ENCODE data around the gene HOXB7. TPM values are rescaled to one million over a fixed set of nuclear protein-coding genes. Genes with fewer than 3 reads are reported as not detected.

The HOXB7 gene
- total and polyA plus RNA-seq, 10 of the 15 experiments (the other 5 are each of a cell fraction or from before 2014, with no cell fraction given) = 2.8 to 7.4 (median 4.2) TPM

DNA sequence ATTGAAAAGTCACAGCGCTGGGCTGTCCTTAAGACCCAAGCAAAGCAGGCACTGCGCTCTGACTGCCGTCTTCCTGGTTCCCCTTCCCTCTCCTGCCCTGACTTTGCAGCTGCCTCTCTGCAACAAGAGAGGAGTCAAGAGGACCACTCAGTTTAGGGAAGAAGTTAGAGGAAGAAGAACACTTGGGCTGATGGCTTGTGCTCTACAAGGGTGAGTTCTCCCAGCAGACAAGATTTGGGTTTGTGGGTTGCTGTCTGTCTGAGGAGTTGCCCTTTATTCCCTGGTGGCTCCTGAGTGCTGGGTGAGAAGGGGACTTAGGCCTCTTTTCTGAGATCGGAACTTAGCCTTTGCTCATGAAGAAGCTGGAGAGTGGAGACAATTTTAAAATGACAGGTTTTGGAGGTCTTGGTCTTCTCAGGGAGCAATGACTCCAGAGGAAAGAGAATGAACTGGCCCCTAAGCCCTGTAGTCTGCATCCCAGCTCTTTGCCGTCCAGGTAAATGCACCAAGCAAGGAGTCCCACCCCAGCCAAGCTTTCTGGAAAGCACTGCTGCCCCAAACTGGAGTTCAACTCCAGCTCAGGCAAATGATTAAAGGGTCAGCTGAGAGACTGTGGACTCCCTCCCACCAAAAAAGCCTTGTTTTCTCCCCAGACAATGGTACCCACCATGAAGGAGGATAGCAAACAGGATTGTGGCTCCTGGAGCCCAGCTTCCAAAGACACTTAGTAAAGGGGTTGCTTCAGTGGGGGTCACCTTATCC lies 18.0 kb upstream of the HOXB7 start:
- no peak overlapping the region for H3K27ac ChIP-seq (ENCODE audit: control insufficient read depth, insufficient read depth)
- POLR2A ChIA-PET = no interaction called here
- DNase-seq (ENCODE audit: low read depth, low spot score) (no peak), ATAC-seq (no peak), FAIRE-seq (no peak)
- no TSS peak for BruUV-seq (replicated peaks)
- intact Hi-C loops (cut with micrococcal nuclease; ENCODE audit: unreplicated experiment) (no loop called here), in situ Hi-C loops (cut with MboI) (loop anchor here (10.0 kb wide), 1 partner anchor 784 kb away; the partner anchor contains the start of gene SCRN2)
- 45% methylated on average over 5 of the region's 5 CpGs for WGBS (ENCODE audit: insufficient coverage, insufficient replicate concordance, low lambda C conversion rate, missing lambda C conversion rate)
- H3K27me3 ChIP-seq (replicated peaks in 1 of 2; ENCODE audit: control insufficient read depth in 2 of 2, insufficient read depth in 2 of 2, low read length in 1 of 2) = peaks cover 25 to 33% of the 10 kb centered on the region in 2 experiments
- H4K20me1 ChIP-seq (ENCODE audit: control insufficient read depth, insufficient read depth) = no peaks in the 10 kb centered on the region
- RAD21 ChIA-PET (ENCODE audit: unreplicated experiment) = no interaction called here
- CTCF ChIA-PET = interaction anchor here (0.8 to 1.7 kb wide), 5 partner anchors 10 to 49 kb away, joined by 3 to 4 read pairs (median 3); partner anchors contain the start of gene HOXB5
- H3K36me3 ChIP-seq (ENCODE audit: control insufficient read depth in 2 of 2, insufficient read depth in 2 of 2, low read length in 1 of 2) = no peaks in the 10 kb centered on the region; a peak in 1 of 4 replicates
- SMC1A ChIA-PET (ENCODE audit: uncharacterized antibody, unreplicated experiment) = no interaction called here
- H3K4me1 ChIP-seq (ENCODE audit: control insufficient read depth, insufficient read depth, low read length) = peaks cover 17% of the 10 kb centered on the region
- H3K9me3 ChIP-seq (replicated peaks; ENCODE audit: control insufficient read depth, insufficient read depth, low read length) = no peaks in the 10 kb centered on the region
- no peak for TF ChIP-seq ESRRA (IDR thresholded peaks at IDR 0.05; ENCODE audit: low read length)
- H3K4me2 ChIP-seq (ENCODE audit: control insufficient read depth, insufficient read depth) = no peak overlapping the region
- H3K9ac ChIP-seq (ENCODE audit: control insufficient read depth, insufficient read depth, low read length) = no peak overlapping the region
- no peak overlapping the region for H2AFZ ChIP-seq (ENCODE audit: control insufficient read depth, low read depth, low read length)
- no peaks in the 10 kb centered on the region for H3K79me2 ChIP-seq (ENCODE audit: control insufficient read depth, insufficient read depth, low read length)
- no peak overlapping the region for H3K4me3 ChIP-seq

DNA sequence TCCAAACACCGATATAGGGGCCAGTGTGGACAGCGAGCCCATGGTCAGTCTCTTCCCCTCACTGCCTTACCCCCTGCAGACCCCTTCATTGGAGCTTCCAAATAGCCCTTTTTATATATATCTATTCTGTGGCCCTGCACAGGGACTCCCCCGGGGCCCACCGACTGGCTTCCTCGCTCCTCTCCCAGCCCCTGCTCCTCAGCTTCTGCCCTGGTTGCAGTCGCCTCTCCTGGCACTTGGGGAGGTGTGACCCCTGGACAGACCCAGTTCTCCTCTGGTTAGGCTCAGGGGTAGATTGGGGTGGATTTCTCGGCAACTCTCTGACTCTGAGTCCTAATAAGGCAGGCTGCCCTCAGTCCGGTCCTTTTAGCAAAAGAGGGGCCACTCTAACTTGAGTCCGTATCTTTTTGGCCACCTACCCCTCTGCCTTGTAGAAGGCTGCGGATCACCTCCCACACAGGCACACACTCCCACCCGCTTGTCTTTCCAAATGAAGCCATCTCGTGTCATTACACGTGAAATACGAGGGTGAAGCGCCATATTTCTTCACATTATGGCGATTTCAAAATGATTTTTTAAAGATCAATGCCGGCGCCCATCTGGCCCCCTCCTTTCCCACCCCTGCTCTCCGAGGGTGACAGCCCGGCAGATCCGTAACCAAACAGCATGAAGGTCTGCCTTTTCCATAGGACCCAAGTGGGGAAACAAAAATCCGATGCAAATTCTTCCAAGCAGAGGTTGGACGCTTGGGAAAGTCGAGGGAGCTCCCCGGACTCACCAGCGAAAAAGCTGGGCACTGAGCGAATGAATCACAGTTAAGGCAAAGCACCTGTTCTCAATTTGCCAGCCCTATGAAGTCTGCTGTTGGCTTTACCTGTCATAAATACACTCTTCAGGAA lies 17.1 kb upstream of the HOXB7 start:
- no peak for DNase-seq (ENCODE audit: low read depth, low spot score)
- H3K79me2 ChIP-seq (ENCODE audit: control insufficient read depth, insufficient read depth, low read length) = no peaks in the 10 kb centered on the region
- BruUV-seq (replicated peaks) = no TSS peak
- no peak for FAIRE-seq
- H3K27ac ChIP-seq (ENCODE audit: control insufficient read depth, insufficient read depth) = no peak overlapping the region
- POLR2A ChIA-PET = no interaction called here
- intact Hi-C loops (cut with micrococcal nuclease; ENCODE audit: unreplicated experiment) (no loop called here), in situ Hi-C loops (cut with MboI) (loop anchor here (10.0 kb wide), 1 partner anchor 783 kb away; the partner anchor contains the start of gene SCRN2)
- no peak overlapping the region for H3K4me3 ChIP-seq
- no peak overlapping the region for H3K4me2 ChIP-seq (ENCODE audit: control insufficient read depth, insufficient read depth)
- peaks cover 32 to 33% of the 10 kb centered on the region in 2 experiments for H3K27me3 ChIP-seq (replicated peaks in 1 of 2; ENCODE audit: control insufficient read depth in 2 of 2, insufficient read depth in 2 of 2, low read length in 1 of 2)
- SMC1A ChIA-PET (ENCODE audit: uncharacterized antibody, unreplicated experiment) = no interaction called here
- no peaks in the 10 kb centered on the region for H3K9me3 ChIP-seq (replicated peaks; ENCODE audit: control insufficient read depth, insufficient read depth, low read length)
- no peaks in the 10 kb centered on the region; a peak in 1 of 4 replicates for H3K36me3 ChIP-seq (ENCODE audit: control insufficient read depth in 2 of 2, insufficient read depth in 2 of 2, low read length in 1 of 2)
- no peaks in the 10 kb centered on the region for H4K20me1 ChIP-seq (ENCODE audit: control insufficient read depth, insufficient read depth)
- CTCF ChIA-PET = interaction anchor here (0.8 to 1.5 kb wide), 2 partner anchors 11 to 35 kb away, joined by 3 read pairs; partner anchors contain the start of gene HOXB5
- ATAC-seq = no peak
- no peak overlapping the region for H3K9ac ChIP-seq (ENCODE audit: control insufficient read depth, insufficient read depth, low read length)
- RAD21 ChIA-PET (ENCODE audit: unreplicated experiment) = no interaction called here
- H2AFZ ChIP-seq (ENCODE audit: control insufficient read depth, low read depth, low read length) = no peak overlapping the region
- H3K4me1 ChIP-seq (ENCODE audit: control insufficient read depth, insufficient read depth, low read length) = peaks cover 14% of the 10 kb centered on the region
- WGBS (ENCODE audit: insufficient coverage, insufficient replicate concordance, low lambda C conversion rate, missing lambda C conversion rate) = 69% methylated on average over 27 of the region's 27 CpGs
- TF ChIP-seq, protein P1, sequence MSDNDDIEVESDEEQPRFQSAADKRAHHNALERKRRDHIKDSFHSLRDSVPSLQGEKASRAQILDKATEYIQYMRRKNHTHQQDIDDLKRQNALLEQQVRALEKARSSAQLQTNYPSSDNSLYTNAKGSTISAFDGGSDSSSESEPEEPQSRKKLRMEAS (IDR thresholded peaks at IDR 0.05; ENCODE audit: low read depth, low read length) = no peak
- no peak for TF ChIP-seq YBX1 (IDR thresholded peaks at IDR 0.05)
- no peak for TF ChIP-seq MTA2 (IDR thresholded peaks at IDR 0.05; ENCODE audit: low read depth)
- TF ChIP-seq WRNIP1 (IDR thresholded peaks at IDR 0.05; ENCODE audit: borderline replicate concordance, low read depth, low read length) = no peak
- TF ChIP-seq GATAD2B (conservative IDR thresholded peaks at IDR 0.05; ENCODE audit: low read depth) = no peak
- TF ChIP-seq ZBED1 (IDR thresholded peaks at IDR 0.05; ENCODE audit: borderline replicate concordance) = no peak
- no peak for TF ChIP-seq STAT1 (conservative IDR thresholded peaks at IDR 0.05)
- TF ChIP-seq HDAC2 (IDR thresholded peaks at IDR 0.05) = no peak
- TF ChIP-seq, protein P2, sequence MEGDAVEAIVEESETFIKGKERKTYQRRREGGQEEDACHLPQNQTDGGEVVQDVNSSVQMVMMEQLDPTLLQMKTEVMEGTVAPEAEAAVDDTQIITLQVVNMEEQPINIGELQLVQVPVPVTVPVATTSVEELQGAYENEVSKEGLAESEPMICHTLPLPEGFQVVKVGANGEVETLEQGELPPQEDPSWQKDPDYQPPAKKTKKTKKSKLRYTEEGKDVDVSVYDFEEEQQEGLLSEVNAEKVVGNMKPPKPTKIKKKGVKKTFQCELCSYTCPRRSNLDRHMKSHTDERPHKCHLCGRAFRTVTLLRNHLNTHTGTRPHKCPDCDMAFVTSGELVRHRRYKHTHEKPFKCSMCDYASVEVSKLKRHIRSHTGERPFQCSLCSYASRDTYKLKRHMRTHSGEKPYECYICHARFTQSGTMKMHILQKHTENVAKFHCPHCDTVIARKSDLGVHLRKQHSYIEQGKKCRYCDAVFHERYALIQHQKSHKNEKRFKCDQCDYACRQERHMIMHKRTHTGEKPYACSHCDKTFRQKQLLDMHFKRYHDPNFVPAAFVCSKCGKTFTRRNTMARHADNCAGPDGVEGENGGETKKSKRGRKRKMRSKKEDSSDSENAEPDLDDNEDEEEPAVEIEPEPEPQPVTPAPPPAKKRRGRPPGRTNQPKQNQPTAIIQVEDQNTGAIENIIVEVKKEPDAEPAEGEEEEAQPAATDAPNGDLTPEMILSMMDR (IDR thresholded peaks at IDR 0.05 in 2 of 3, conservative IDR thresholded peaks at IDR 0.05 in 1 of 3; ENCODE audit: control insufficient read depth in 2 of 3, extremely low read depth in 1 of 3, insufficient read depth in 1 of 3, low read depth in 3 of 3, low read length in 3 of 3) = no peak
- TF ChIP-seq SREBF1 (IDR thresholded peaks at IDR 0.05; ENCODE audit: low read length) = no peak
- TF ChIP-seq, protein P3, sequence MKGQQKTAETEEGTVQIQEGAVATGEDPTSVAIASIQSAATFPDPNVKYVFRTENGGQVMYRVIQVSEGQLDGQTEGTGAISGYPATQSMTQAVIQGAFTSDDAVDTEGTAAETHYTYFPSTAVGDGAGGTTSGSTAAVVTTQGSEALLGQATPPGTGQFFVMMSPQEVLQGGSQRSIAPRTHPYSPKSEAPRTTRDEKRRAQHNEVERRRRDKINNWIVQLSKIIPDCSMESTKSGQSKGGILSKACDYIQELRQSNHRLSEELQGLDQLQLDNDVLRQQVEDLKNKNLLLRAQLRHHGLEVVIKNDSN (IDR thresholded peaks at IDR 0.05; ENCODE audit: borderline replicate concordance, extremely low read length, insufficient read depth, low read depth, low read length) = no peak

Data from GM12878 (cell line).